GM21576 (cell line): ENCODE results near the gene FCHSD2.
A peak's percentile ranks its signal among the peaks of the same experiment; 100 is the strongest.
"Not testable (repeated sequence)": the region's sequence is repeated elsewhere in the genome, so short reads cannot be mapped to it uniquely, and the experiment has no call there.

Experiments
- ATAC-seq: cut with Tn5 transposase; IDR thresholded peaks from one replicate; pipeline ENCODE4 v1.9.1; 2021; ENCODE audit warnings: mild to moderate bottlenecking, moderate library complexity; ENCODE audit not compliant: unreplicated experiment

FCHSD2 gene

GRCh38 chr11:73072935-73073481 is 69.1 kb downstream of the FCHSD2 start:
- peak; percentile 72 for ATAC-seq

- ATAC-seq: no peak
These were observed 71.5 kb downstream of the FCHSD2 start for GRCh38 chr11:73070653-73071052.

DNA sequence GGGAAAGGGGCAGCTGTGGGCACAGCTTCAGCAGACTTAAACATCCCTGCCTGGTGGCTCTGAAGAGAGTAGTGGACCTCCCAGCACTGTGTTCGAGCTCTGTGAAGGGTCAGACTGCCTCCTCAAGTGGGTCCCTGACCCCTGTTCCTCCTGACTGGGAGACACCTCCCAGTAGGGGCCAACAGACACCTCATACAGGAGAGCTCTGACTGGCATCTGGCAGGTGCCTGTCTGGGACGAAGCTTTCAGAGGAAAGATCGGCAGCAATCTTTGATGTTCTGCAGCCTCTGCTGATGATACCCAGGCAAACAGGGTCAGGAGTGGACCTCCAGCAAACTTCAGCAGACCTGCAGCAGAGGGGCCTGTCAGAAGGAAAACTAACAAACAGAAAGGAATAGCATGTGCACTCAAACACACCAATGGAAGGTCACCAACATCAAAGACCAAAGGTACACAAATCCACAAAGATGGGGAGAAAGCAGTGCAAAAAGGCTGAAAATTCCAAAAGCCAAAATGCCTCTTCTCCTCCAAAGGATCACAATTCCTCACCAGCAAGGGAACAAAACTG is 80.2 kb downstream of the FCHSD2 start:
- ATAC-seq: not testable (repeated sequence)

DNA sequence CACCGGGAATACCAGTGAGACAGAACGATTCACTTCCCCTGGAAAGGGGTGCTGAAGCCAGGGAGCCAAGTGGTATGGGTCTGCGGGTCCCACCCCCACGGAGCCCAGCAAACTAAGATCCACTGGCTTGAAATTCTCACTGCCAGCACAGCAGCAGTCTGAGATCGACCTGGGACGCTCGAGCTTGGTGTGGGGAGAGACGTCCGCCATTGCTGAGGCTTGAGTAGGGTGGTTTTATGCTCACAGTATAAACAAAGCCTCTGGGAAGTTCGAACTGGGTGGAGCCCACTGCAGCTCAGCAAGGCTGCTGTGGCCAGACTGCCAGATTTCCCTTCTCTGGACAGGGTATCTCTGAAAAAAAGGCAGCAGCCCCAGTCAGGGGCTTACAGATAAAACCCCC is 80.7 kb downstream of the FCHSD2 start:
- ATAC-seq: not testable (repeated sequence)

DNA sequence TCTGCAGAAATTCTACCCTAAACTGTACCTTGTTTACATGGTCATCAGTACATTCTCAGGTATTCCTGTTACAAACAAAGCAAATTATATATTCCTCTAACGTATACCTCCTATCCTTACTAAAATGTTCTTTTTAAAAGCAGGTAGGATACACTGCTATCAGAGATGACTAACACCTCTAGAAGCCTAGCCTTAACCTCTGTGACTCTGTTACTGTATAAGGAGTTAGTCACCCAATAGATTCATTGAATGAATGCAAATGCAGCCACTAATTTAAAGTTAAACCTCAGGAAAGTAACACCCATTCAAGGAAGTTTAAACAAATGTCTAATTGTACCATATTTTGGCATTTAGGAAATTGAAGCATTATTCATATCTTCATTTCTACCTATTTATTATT is 82.2 kb downstream of the FCHSD2 start:
- ATAC-seq: no peak

DNA sequence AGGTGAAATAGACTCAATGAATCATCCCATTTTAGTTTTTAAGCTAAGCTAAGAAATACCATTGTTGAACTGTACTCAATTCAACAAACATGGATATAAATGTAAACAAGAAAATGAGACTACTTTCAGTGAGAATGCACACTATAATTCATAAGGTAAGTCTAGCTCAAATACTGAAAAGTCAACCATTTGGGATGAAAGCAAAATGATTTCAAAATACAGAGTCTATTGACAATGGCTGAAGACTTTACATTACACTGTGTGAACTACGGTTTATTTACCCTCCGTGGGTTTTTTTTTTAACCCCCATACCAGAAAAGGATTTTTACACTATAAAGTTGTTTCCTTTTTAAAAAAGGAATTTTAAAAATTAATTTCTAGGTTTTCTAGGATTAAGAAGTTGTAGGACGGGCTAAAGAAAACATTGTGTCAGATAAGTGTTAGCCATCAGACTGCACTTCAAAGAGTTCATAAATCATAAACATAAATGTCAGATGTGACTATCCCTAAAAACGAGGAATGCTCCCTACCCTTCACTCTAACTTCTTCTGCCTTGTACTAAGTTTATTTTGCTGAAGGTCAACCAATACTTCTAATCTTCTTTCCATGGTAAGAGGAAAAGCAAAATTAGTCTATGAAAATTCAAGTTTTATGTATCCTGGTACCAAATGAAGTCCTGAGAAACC is 83.0 kb downstream of the FCHSD2 start:
- ATAC-seq: no peak

DNA sequence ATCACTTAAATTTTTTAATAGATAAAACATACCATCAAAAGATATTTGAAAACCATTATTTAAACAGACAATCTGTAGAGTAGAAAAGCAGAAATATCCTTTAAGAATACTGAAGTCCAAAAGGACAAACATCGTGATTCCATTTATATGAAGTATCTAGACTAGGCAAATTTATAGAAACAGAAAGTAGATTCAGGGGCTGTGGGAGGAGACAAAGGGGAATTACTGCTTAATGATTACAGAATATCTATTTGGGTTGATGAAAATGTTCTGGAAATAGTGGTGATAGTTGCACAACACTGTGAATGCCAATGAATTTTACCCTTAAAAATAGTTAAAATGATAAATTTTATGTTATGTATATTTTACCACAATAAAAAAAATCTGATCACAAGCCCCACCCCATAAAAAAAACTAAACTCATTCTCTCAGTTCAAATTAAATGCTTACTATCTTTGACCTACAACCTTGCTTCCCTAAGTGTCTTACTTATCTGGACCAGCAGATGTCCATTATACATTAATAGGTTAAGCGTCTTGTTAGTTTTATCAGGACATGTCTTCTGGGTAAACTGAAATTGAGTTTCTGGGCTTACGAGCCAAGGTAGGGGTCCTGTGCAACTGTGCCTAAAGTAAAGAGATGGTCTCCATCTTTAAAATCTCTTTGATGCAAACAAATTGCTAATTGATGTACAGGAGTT is 86.3 kb downstream of the FCHSD2 start:
- no peak for ATAC-seq

- no peak for ATAC-seq
These were observed 87.1 kb downstream of the FCHSD2 start for GRCh38 chr11:73055002-73055401.

DNA sequence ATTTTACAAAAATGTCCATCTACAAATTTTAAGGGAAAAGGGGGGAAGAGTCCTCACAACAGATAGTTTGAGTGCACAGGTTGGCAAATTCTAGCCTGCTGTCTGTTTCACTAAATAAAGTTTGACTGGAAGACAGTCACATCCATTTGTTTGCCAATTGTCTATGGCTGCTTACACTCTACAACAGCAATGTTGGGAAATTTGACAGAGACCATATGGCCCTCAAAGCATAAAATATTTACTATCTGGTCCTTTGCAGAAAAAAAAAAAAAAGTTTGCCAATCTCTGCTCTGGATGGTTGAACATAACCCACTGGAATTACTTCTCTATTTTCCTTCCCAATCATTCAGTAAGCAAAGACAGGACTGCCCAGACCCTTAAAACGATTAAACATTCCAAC is 88.2 kb downstream of the FCHSD2 start:
- ATAC-seq: no peak

DNA sequence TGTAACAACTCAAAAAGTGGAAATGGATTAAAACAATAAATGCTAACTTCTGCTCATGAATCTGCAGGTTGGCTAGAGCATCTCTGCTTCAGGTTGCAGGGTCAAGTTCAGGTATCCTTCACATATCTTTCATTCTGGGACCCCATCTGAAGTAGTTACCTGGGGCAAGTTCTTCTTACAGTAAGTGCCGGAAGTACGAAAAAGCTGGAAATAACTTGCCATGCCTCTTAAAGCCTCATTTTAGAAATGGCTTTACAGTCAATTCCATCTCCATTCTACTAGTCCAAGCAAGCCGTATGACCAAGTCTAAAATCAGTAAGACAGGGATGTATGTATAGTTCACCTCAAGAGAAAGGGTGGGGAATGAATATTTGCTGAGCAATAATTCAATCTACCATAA is 93.7 kb downstream of the FCHSD2 start:
- no peak for ATAC-seq

DNA sequence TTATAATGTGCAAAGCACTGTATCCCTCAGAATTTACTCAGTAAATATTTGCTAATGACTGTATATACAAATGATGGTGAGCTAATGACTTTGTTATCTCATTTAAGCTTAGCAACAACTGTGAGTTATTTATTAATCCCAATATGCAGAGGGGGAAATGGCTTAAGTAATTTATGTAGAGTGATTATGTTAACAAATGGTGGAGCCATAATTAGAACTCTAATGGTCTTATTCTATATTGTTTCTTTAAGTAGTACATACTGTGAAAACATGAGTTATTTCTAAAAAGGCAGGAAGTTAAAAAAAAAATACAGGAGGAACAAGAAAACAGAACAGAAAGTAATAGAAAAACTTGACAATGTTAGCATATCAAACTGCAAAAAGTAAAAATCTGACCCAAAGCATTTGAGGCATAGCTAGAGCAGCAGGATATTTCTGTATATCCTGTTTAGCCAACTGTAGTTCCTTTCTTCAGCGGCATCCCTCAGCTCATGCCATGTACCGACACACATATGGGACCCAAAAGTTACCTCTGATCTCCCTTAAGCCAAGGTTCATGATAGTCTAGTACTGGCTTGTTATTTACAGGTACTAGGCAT is 94.2 kb downstream of the FCHSD2 start:
- ATAC-seq: peak; percentile 61

GRCh38 chr11:73040046-73040445 is 102.1 kb downstream of the FCHSD2 start:
- ATAC-seq: no peak

DNA sequence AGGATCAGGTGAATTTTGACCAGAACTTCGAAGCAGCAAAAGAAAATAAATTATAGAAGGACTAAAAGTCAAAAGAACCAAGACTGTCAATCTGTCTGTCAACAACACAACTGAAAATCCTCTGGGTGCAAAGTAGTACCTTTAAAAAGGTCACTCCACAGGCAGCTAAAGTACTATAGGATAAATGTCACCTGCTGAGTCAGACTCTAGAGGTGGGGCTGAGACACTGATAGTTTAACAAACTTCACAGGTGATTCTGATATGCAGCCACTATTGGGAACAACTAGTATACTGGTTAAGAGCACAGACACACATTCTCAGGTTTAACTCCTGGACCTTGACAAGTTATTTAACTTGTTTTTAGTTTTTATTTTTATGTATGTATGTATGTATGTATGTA is 107.3 kb downstream of the FCHSD2 start:
- ATAC-seq: no peak

- ATAC-seq: no peak
These were observed 107.8 kb downstream of the FCHSD2 start for GRCh38 chr11:73034331-73034730.

- no peak for ATAC-seq
These were observed 112.0 kb downstream of the FCHSD2 start for GRCh38 chr11:73030130-73030529.

DNA sequence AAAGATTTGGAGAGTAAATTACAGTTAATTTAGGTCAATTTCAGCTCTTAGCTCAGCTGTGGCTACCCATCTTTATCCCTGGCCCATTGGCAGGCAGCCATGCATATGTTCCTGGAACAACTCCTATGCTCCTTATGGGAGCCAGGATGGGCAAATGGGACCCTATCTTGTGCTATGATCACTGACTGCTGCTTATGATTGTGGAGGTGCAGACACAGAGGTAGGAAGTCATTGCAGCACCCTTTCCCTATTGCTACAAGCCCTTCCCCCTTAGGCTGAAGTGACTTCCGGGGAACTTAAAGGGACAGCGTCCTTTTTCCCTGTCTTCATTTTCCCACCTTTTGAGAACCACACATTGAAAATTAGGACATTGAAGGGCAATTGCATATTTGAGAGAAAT is 112.7 kb downstream of the FCHSD2 start:
- ATAC-seq: no peak

DNA sequence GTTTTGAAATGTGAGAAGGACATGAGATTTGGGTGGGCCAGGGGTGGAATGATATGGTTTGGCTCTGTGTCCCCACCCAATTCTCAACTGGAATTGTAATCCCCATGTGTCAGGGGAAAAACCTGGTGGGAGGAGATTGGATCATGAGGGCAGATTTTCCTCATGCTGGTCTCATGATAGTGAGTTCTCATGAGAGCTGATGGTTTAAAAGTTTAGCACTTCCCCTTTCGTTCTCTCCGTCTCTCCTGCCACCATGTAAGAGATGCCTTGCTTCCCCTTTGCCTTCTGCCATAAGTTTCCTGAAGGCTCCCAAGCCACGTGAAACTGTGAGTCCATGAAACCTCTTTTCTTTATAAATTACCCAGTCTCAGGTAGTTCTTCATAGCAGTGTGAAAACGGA is 113.5 kb downstream of the FCHSD2 start:
- no peak for ATAC-seq

DNA sequence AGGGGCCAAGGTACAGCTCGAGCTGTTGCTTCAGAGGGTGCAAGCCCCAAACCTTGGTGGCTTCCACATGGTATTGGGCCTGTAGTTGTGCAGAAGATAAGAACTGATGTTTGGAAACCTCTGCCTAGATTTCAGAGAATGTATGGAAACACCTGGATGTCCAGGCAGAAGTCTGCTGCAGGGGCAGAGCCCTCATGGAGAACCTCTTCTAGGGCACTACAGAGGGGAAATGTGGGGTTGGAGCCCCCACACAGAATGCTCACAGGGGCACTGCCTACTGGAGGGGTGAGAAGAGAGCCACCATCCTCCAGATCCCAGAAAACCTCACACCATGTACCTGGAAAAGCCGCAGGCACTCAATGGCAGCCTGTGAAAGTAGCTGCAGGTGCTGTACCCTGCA is 114.3 kb downstream of the FCHSD2 start:
- ATAC-seq: not testable (repeated sequence)

DNA sequence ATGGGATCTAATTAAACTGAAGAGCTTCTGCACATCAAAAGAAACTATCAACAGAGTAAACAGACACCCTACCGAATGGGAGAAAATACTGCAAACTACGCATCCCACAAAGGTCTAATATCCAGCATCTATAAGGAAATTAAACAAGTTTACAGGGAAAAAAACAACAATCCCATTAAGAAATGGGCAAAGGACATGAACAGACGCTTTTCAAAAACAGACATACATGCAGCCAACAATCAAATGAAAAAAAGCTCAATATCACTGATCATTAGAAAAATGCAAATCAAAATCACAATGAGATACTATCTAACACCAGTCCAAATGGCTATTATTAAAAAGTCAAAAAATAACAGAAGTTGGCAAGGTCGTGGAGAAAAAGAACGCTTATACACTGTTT is 117.5 kb downstream of the FCHSD2 start:
- no peak for ATAC-seq

DNA sequence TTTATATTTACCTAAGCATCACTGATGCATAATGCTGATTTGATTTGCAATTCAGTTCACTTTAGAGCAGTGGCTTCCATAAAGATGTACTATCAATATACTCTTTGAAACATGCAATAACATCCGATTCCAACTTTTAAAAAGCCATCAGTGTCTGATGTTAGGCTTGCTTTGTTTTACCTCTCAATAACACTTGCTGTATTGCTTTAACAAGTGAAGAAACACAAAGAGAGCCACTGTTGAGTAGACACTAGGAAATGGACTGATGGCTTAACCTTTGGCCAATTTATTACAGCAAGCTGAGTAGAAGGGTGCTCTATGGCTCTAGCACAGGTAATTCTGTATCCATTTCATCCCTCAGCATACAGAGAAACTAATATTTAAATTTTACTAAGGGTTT is 122.1 kb downstream of the FCHSD2 start:
- no peak for ATAC-seq

- no peak for ATAC-seq
These were observed 122.7 kb downstream of the FCHSD2 start for GRCh38 chr11:73019449-73019848.

GRCh38 chr11:73018856-73019255 is 123.3 kb downstream of the FCHSD2 start:
- ATAC-seq: no peak
